ENCODE data around the gene ZYX.

GRCh38 chr7:143388491-143389101, 7.5 kb downstream of the ZYX start:
- TF ChIP-seq FOXM1 (IDR thresholded peaks at IDR 0.05; ENCODE audit: low read depth) (no peak), ZBTB33 (IDR thresholded peaks at IDR 0.05; ENCODE audit: borderline replicate concordance, low read depth) (no peak), EP300 (IDR thresholded peaks at IDR 0.05; ENCODE audit: borderline replicate concordance in 1 of 2, low read depth in 1 of 2, low read length in 1 of 2) (no peak), TAF1 (IDR thresholded peaks at IDR 0.05; ENCODE audit: borderline replicate concordance, low read depth, low read length) (no peak), CTCF (IDR thresholded peaks at IDR 0.05) (peak; percentile 24), POLR2AphosphoS5 (IDR thresholded peaks at IDR 0.05; ENCODE audit: low read depth, low read length) (no peak; the same call in 1 of the 2 replicates), REST (IDR thresholded peaks at IDR 0.05; ENCODE audit: low read depth, low read length) (no peak), USF2 (IDR thresholded peaks at IDR 0.05; ENCODE audit: borderline replicate concordance, low read depth, low read length) (no peak)
